ENCODE measurements around the gene HSF2.

GRCh38 chr6:122404444-122404843 lies 5.0 kb downstream of the HSF2 start:
- TF ChIP-seq EP300 (IDR thresholded peaks at IDR 0.05) = no peak
- TF ChIP-seq CTCF (IDR thresholded peaks at IDR 0.05) = no peak
- TF ChIP-seq POLR2AphosphoS5 (IDR thresholded peaks at IDR 0.05) = no peak
- no peak for TF ChIP-seq POLR2A (IDR thresholded peaks at IDR 0.05; ENCODE audit: low read depth)

All from esophagus muscularis mucosa (tissue), 4 donors.